Right renal pelvis (tissue), 4 donors: ENCODE data around the gene FAM89B. TPM values are rescaled to one million over a fixed set of nuclear protein-coding genes. Genes with fewer than 3 reads are reported as not detected.
"Not testable (repeated sequence)": the region's sequence is repeated elsewhere in the genome, so short reads cannot be mapped to it uniquely, and the experiment has no call there.

Experiments used
- DNase-seq, 4 donors: peaks; one replicate each; pipeline ENCODE4 v3.0.0-alpha.2; 2013; ENCODE audit warnings: low read depth in 4 of 4, low spot score in 3 of 4, missing footprints in 1 of 4
- polyA plus RNA-seq, 4 donors: library from polyadenylated mRNA; unstranded; fragments of 120-200 nt; gene quantifications; one replicate each; pipeline ENCODE4 v1.2.1, GENCODE V29; 2013; ENCODE audit not compliant: insufficient read length in 4 of 4

The FAM89B gene
- polyA plus RNA-seq, result 10 to 100 TPM; 20.6 to 31.9 (median 25.2) TPM

GRCh38 chr11:65572356-65573051 lies at the start of gene FAM89B:
TSS of gene FAM89B (plus strand) at chr11:65572538. CDS start at chr11:65572670, 132 bp downstream.
- peak in 3 of 4 donors; percentile 79 to 87 (median 82) for DNase-seq

- DNase-seq, result not testable (repeated sequence)
These were observed 49.4 kb upstream of the FAM89B start for GRCh38 chr11:65522718-65523630.

GRCh38 chr11:65523631-65523968 lies 48.7 kb upstream of the FAM89B start:
- not testable (repeated sequence) for DNase-seq

- DNase-seq, result no peak
These were observed 48.2 kb upstream of the FAM89B start for GRCh38 chr11:65524014-65524740.

- peak in 3 of 4 donors; percentile 50 to 62 (median 61) for DNase-seq
These were observed 47.4 kb upstream of the FAM89B start, which contains the start of gene SCYL1 for GRCh38 chr11:65524741-65525545. TSS of gene SCYL1 (plus strand) at chr11:65525083. CDS start at chr11:65525154, 71 bp downstream.

GRCh38 chr11:65525546-65526480 lies 46.5 kb upstream of the FAM89B start:
- no peak for DNase-seq

GRCh38 chr11:65526744-65527143 lies 45.6 kb upstream of the FAM89B start:
- DNase-seq, result no peak

GRCh38 chr11:65528819-65529350 lies 43.5 kb upstream of the FAM89B start:
- no peak for DNase-seq

- no peak for DNase-seq
These were observed 42.7 kb upstream of the FAM89B start for GRCh38 chr11:65529475-65530156.

- DNase-seq, result no peak
These were observed 42.2 kb upstream of the FAM89B start for GRCh38 chr11:65530157-65530496.

GRCh38 chr11:65532388-65533064 lies 39.8 kb upstream of the FAM89B start:
- no peak for DNase-seq

GRCh38 chr11:65535102-65535501 lies 37.2 kb upstream of the FAM89B start:
- DNase-seq, result no peak

GRCh38 chr11:65536412-65537295 lies 35.7 kb upstream of the FAM89B start:
- DNase-seq, result no peak

- DNase-seq, result no peak
These were observed 35.1 kb upstream of the FAM89B start for GRCh38 chr11:65537296-65537597.

- DNase-seq, result no peak
These were observed 34.6 kb upstream of the FAM89B start for GRCh38 chr11:65537620-65538231.

- no peak for DNase-seq
These were observed 34.0 kb upstream of the FAM89B start for GRCh38 chr11:65538232-65538914.
